Astrocyte (in vitro differentiated cells and primary cell): ENCODE data around the gene LETMD1.

Source experiments
- CTCF ChIP-seq: IDR thresholded peaks from 2 replicates; pipeline ENCODE4 v1.5.1; 2011; ENCODE audit warnings: low read depth, mild to moderate bottlenecking, inconsistent platforms, low read length, moderate library complexity; ENCODE audit not compliant: insufficient read depth
- EZH2 ChIP-seq: IDR thresholded peaks from 2 replicates; pipeline ENCODE4 v1.6.1; 2012; ENCODE audit warnings: mild to moderate bottlenecking, low read length, inconsistent platforms; ENCODE audit not compliant: insufficient read depth

GRCh38 chr12:51098611-51099010 is 50.5 kb downstream of the LETMD1 start:
- TF ChIP-seq CTCF (no peak), EZH2 (no peak)
